ENCODE results near the gene CYP26A1. TPM values are rescaled to one million over a fixed set of nuclear protein-coding genes. Genes with fewer than 3 reads are reported as not detected.

The CYP26A1 gene
- total RNA-seq, 2 experiments from 2014 or later: not detected

GRCh38 chr10:93059975-93060886 lies 13.5 kb upstream of the CYP26A1 start, which contains the start of gene CYP26C1:
TSS of gene CYP26C1 (plus strand) at chr10:93060798. CDS start at chr10:93061264, 466 bp downstream.
- Mint-ChIP-seq H3K27me3 (peaks cover 38% of the 10 kb centered on the region), H3K27ac (no peak within 1 kb of the TSS), H3K36me3 (peaks cover 22% of the 10 kb centered on the region), H3K4me1 (ENCODE audit: low read depth) (peaks cover 17% of the 10 kb centered on the region), H3K9me3 (no peaks in the 10 kb centered on the region), H3K4me3 (no peak within 1 kb of the TSS)
- POLR2A ChIA-PET: no interaction called here
- CTCF ChIA-PET: interaction anchor here (2.1 kb wide), 1 partner anchor 95 kb away, joined by 6 read pairs; no protein-coding TSS in a partner anchor
- intact Hi-C loops (cut with micrococcal nuclease): loop anchor here (10.0 kb wide), 1 partner anchor 175 kb away; no protein-coding TSS in a partner anchor
- no peak for DNase-seq

GRCh38 chr10:93060887-93061593 lies 12.7 kb upstream of the CYP26A1 start:
- ChIA-PET POLR2A (no interaction called here), CTCF (interaction anchor here (1.6 to 2.4 kb wide), 3 partner anchors 14 to 96 kb away, joined by 4 to 9 read pairs (median 6); no protein-coding TSS in a partner anchor)
- Mint-ChIP-seq H3K4me3 (no peak overlapping the region), H3K4me1 (ENCODE audit: low read depth) (peaks cover 23% of the 10 kb centered on the region), H3K9me3 (no peaks in the 10 kb centered on the region), H3K27me3 (peaks cover 43% of the 10 kb centered on the region), H3K36me3 (peaks cover 19% of the 10 kb centered on the region), H3K27ac (no peak overlapping the region)
- no peak for DNase-seq
- intact Hi-C loops (cut with micrococcal nuclease): loop anchor here (10.0 kb wide), 1 partner anchor 176 kb away; no protein-coding TSS in a partner anchor

GRCh38 chr10:93061594-93062513 lies 11.8 kb upstream of the CYP26A1 start:
- H3K27ac Mint-ChIP-seq: no peak overlapping the region
- H3K27me3 Mint-ChIP-seq: peaks cover 49% of the 10 kb centered on the region
- H3K36me3 Mint-ChIP-seq: peaks cover 18% of the 10 kb centered on the region
- CTCF ChIA-PET: interaction anchor here (1.0 to 2.4 kb wide), 10 partner anchors 8 to 225 kb away, joined by 3 to 9 read pairs (median 4); partner anchors contain the start of gene CYP26A1
- intact Hi-C loops (cut with micrococcal nuclease): loop anchor here (10.0 kb wide), 1 partner anchor 177 kb away; no protein-coding TSS in a partner anchor
- H3K9me3 Mint-ChIP-seq: no peaks in the 10 kb centered on the region
- H3K4me1 Mint-ChIP-seq (ENCODE audit: low read depth): peaks cover 23% of the 10 kb centered on the region
- peak overlapping the region; percentile 60 for H3K4me3 Mint-ChIP-seq
- POLR2A ChIA-PET: no interaction called here
- DNase-seq: no peak

GRCh38 chr10:93062514-93063143 lies 11.1 kb upstream of the CYP26A1 start:
- POLR2A ChIA-PET: no interaction called here
- H3K27ac Mint-ChIP-seq: no peak overlapping the region
- H3K36me3 Mint-ChIP-seq: peaks cover 16% of the 10 kb centered on the region
- CTCF ChIA-PET: interaction anchor here (0.6 to 2.4 kb wide), 11 partner anchors 8 to 224 kb away, joined by 3 to 9 read pairs (median 4); partner anchors contain the start of gene CYP26A1
- peak overlapping the region; percentile 60 for H3K4me3 Mint-ChIP-seq
- no peaks in the 10 kb centered on the region for H3K9me3 Mint-ChIP-seq
- DNase-seq: peak; percentile 70
- peaks cover 23% of the 10 kb centered on the region for H3K4me1 Mint-ChIP-seq (ENCODE audit: low read depth)
- intact Hi-C loops (cut with micrococcal nuclease): loop anchor here (10.0 kb wide), 1 partner anchor 178 kb away; no protein-coding TSS in a partner anchor
- H3K27me3 Mint-ChIP-seq: peaks cover 57% of the 10 kb centered on the region

- Mint-ChIP-seq H3K4me3 (no peak overlapping the region), H3K27ac (no peak overlapping the region)
Measured at GRCh38 chr10:93063144-93063976, 10.3 kb upstream of the CYP26A1 start.

GRCh38 chr10:93063977-93064660 lies 9.6 kb upstream of the CYP26A1 start:
- Mint-ChIP-seq H3K27ac (no peak overlapping the region), H3K4me3 (no peak overlapping the region), H3K4me1 (ENCODE audit: low read depth) (peaks cover 27% of the 10 kb centered on the region), H3K36me3 (peaks cover 7% of the 10 kb centered on the region), H3K9me3 (no peaks in the 10 kb centered on the region), H3K27me3 (peaks cover 70% of the 10 kb centered on the region)
- no peak for DNase-seq
- POLR2A ChIA-PET: no interaction called here
- intact Hi-C loops (cut with micrococcal nuclease): loop anchor here (10.0 kb wide), 1 partner anchor 179 kb away; no protein-coding TSS in a partner anchor
- CTCF ChIA-PET: interaction anchor here (0.9 to 2.3 kb wide), 4 partner anchors 9 to 99 kb away, joined by 4 to 11 read pairs (median 5); no protein-coding TSS in a partner anchor

More at GRCh38 chr10:93063144-93063976, 10.3 kb upstream of the CYP26A1 start:
- Mint-ChIP-seq H3K9me3 (no peaks in the 10 kb centered on the region), H3K36me3 (peaks cover 12% of the 10 kb centered on the region), H3K27me3 (peaks cover 62% of the 10 kb centered on the region), H3K4me1 (ENCODE audit: low read depth) (peaks cover 23% of the 10 kb centered on the region)
- DNase-seq: no peak
- CTCF ChIA-PET: interaction anchor here (0.6 to 2.4 kb wide), 6 partner anchors 9 to 86 kb away, joined by 3 to 9 read pairs (median 4); no protein-coding TSS in a partner anchor
- POLR2A ChIA-PET: no interaction called here
- intact Hi-C loops (cut with micrococcal nuclease): loop anchor here (10.0 kb wide), 1 partner anchor 179 kb away; no protein-coding TSS in a partner anchor

GRCh38 chr10:93064874-93065660 lies 8.6 kb upstream of the CYP26A1 start:
- H3K27ac Mint-ChIP-seq: no peak overlapping the region
- H3K36me3 Mint-ChIP-seq: no peaks in the 10 kb centered on the region
- DNase-seq: no peak
- no peak overlapping the region for H3K4me3 Mint-ChIP-seq
- peaks cover 71% of the 10 kb centered on the region for H3K27me3 Mint-ChIP-seq
- peaks cover 24% of the 10 kb centered on the region for H3K4me1 Mint-ChIP-seq (ENCODE audit: low read depth)
- H3K9me3 Mint-ChIP-seq: no peaks in the 10 kb centered on the region
- ChIA-PET POLR2A (no interaction called here), CTCF (interaction anchor here (1.0 to 2.3 kb wide), 5 partner anchors 8 to 288 kb away, joined by 3 to 11 read pairs (median 4); no protein-coding TSS in a partner anchor)
- intact Hi-C loops (cut with micrococcal nuclease): loop anchor here (10.0 kb wide), 1 partner anchor 180 kb away; no protein-coding TSS in a partner anchor

GRCh38 chr10:93065675-93066543 lies 7.8 kb upstream of the CYP26A1 start:
- Mint-ChIP-seq H3K27me3 (peaks cover 76% of the 10 kb centered on the region), H3K36me3 (no peaks in the 10 kb centered on the region), H3K4me3 (no peak overlapping the region), H3K9me3 (no peaks in the 10 kb centered on the region), H3K27ac (no peak overlapping the region), H3K4me1 (ENCODE audit: low read depth) (peaks cover 23% of the 10 kb centered on the region)
- ChIA-PET CTCF (interaction anchor here (1.0 to 2.3 kb wide), 3 partner anchors 64 to 287 kb away, joined by 3 to 11 read pairs (median 4); no protein-coding TSS in a partner anchor), POLR2A (no interaction called here)
- DNase-seq: no peak
- intact Hi-C loops (cut with micrococcal nuclease): loop anchor here (10.0 kb wide), 1 partner anchor 181 kb away; no protein-coding TSS in a partner anchor
